IPS-NIHi7 (cell line): ENCODE results near the gene FBXO34.

ENCODE experiments used
- DNase-seq: peaks from one replicate; pipeline ENCODE4 v3.0.0; 2012; ENCODE audit warnings: mixed read lengths; ENCODE audit errors: extremely low spot score

Gene FBXO34

GRCh38 chr14:55271572-55272298 lies 514 bp downstream of the FBXO34 start:
- peak; percentile 73 for DNase-seq

GRCh38 chr14:55272387-55272786 lies 1.2 kb downstream of the FBXO34 start:
- no peak for DNase-seq

GRCh38 chr14:55272922-55273321 lies 1.7 kb downstream of the FBXO34 start:
- DNase-seq, result no peak

GRCh38 chr14:55274146-55274545 lies 2.9 kb downstream of the FBXO34 start:
- DNase-seq, result no peak

GRCh38 chr14:55274751-55275150 lies 3.5 kb downstream of the FBXO34 start:
- DNase-seq, result no peak

GRCh38 chr14:55276736-55277135 lies 5.5 kb downstream of the FBXO34 start:
- no peak for DNase-seq

GRCh38 chr14:55277972-55278740 lies 6.9 kb downstream of the FBXO34 start:
- no peak for DNase-seq

- no peak for DNase-seq
These were observed 8.2 kb downstream of the FBXO34 start for GRCh38 chr14:55279384-55279783.

GRCh38 chr14:55281316-55281839 lies 10.2 kb downstream of the FBXO34 start:
- no peak for DNase-seq

GRCh38 chr14:55285048-55285652 lies 13.9 kb downstream of the FBXO34 start:
- no peak for DNase-seq

GRCh38 chr14:55288439-55288838 lies 17.2 kb downstream of the FBXO34 start:
- no peak for DNase-seq

GRCh38 chr14:55291480-55292081 lies 20.4 kb downstream of the FBXO34 start:
- DNase-seq, result no peak

- DNase-seq, result no peak
These were observed 23.4 kb downstream of the FBXO34 start for GRCh38 chr14:55294603-55295002.

- DNase-seq, result no peak
These were observed 26.6 kb downstream of the FBXO34 start for GRCh38 chr14:55297611-55298499.

GRCh38 chr14:55298500-55298822 lies 27.2 kb downstream of the FBXO34 start:
- no peak for DNase-seq

GRCh38 chr14:55301437-55302121 lies 30.4 kb downstream of the FBXO34 start:
- DNase-seq, result no peak

- DNase-seq, result no peak
These were observed 31.3 kb downstream of the FBXO34 start for GRCh38 chr14:55302367-55303124.

- DNase-seq, result no peak
These were observed 31.9 kb downstream of the FBXO34 start for GRCh38 chr14:55303125-55303499.

GRCh38 chr14:55303691-55304145 lies 32.5 kb downstream of the FBXO34 start:
- DNase-seq, result no peak
